Astrocyte of the cerebellum (primary cell): ENCODE measurements around the gene RAVER1.

Experiments
- DNase-seq: peaks from one replicate; pipeline ENCODE4 v3.0.0-alpha.2; 2011; ENCODE audit warnings: low read depth
- H3K4me3 ChIP-seq: 2 replicates; pipeline ENCODE4 v1.5.1; 2011; ENCODE audit warnings: mild to moderate bottlenecking, low read depth, low read length, moderate library complexity
- in situ Hi-C: cut with HindIII; loops from 2 replicates; pipeline ENCODE4 v1.10.0; 2017; ENCODE audit warnings: low sequenced_read_pairs
- TF ChIP-seq, protein P1 (sequence below): IDR thresholded peaks from 2 replicates; pipeline ENCODE4 v1.5.1; 2012; ENCODE audit warnings: low read length, low read depth, moderate library complexity, mild to moderate bottlenecking; ENCODE audit errors: missing control alignments

RAVER1 gene

DNA sequence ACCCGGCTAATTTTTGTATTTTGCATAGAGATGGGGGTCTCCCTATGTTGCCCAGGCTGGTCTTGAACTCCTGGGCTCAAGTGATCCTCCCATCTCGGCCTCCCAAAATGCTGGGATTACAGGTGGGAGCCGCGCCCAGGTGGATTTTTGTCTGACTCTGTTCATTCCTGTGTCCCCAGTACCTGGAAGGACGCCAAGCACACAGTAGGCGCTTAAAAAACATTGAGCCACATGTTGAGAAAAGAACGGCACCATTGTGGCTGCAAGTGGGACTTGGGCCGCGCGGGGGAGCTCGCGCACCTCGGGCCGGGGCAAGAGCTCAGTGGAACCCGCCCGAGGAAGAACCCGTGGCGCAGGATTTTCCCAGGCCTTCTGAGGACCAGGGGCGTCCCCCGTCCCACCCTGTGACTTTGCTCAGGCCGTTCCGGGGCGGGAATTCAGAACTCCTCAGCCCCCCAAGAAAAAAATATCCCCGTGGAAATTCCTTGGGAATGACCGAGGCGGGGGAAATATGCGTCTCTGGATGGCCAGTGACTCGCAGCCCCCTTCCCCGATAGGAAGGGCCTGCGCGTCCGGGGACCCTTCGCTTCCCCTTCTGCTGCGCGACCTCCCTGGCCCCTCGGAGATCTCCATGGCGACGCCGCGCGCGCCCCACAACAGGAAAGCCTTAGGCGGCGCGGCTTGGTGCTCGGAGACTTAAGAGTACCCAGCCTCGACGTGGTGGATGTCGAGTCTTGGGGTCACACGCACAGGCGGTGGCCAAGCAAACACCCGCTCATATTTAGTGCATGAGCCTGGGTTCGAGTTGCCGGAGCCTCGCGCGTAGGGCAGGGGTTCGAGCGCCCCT is 63.8 kb downstream of the RAVER1 start:
- H3K4me3 ChIP-seq, result no peak overlapping the region
- TF ChIP-seq, protein P1, sequence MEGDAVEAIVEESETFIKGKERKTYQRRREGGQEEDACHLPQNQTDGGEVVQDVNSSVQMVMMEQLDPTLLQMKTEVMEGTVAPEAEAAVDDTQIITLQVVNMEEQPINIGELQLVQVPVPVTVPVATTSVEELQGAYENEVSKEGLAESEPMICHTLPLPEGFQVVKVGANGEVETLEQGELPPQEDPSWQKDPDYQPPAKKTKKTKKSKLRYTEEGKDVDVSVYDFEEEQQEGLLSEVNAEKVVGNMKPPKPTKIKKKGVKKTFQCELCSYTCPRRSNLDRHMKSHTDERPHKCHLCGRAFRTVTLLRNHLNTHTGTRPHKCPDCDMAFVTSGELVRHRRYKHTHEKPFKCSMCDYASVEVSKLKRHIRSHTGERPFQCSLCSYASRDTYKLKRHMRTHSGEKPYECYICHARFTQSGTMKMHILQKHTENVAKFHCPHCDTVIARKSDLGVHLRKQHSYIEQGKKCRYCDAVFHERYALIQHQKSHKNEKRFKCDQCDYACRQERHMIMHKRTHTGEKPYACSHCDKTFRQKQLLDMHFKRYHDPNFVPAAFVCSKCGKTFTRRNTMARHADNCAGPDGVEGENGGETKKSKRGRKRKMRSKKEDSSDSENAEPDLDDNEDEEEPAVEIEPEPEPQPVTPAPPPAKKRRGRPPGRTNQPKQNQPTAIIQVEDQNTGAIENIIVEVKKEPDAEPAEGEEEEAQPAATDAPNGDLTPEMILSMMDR, result peak; percentile 91
- in situ Hi-C loops, result no loop called here
- DNase-seq, result peak; percentile 28

DNA sequence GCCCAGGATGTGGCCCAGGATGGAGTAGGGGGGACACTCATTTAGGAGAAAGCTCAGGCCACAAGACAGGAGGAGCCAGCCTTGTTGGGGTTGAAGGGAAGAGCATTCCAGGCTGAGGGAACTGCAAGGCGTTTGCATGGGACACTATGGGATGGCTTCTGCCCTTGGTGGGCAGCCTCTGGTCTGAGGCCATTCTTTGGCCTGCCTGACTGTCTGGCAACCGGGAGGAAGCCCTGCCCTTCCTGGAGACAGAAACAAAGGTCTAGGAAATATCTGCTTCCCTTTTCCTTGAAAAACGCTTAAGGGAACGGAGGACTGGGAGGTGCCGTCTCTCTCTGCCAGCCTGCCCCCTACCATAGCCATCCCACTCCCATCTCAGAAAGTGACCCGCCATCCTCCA is 65.3 kb downstream of the RAVER1 start:
- DNase-seq, result no peak
- in situ Hi-C loops, result no loop called here
- no peak overlapping the region for H3K4me3 ChIP-seq
- TF ChIP-seq, protein P1, result no peak

DNA sequence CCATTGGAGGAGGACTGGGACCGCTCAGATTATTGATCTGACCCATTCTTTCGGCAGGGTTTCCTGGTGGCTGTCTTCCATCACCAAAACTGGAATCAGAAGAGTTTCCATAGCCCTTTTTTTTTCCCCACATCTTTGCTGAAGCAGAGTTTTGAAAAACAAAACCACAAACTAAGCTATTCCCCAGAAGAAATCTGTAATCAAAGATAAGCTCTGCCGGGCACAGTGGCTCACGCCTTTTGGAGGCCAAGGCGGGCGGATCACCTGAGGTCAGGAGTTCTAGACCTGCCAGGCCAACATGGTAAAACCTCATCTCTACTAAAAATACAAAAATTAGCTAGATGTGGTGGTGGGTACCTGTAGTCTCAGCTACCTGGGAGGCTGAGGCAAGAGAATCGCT is 66.6 kb downstream of the RAVER1 start:
- no peak overlapping the region for H3K4me3 ChIP-seq
- no peak for DNase-seq
- in situ Hi-C loops, result no loop called here
- TF ChIP-seq, protein P1, result no peak
